HEK293 (cell line): ENCODE results near the gene TNNI3K.

Source experiments
- CTCF ChIA-PET: fragments of 350-600 bp; formaldehyde crosslinking; extraction: SDS; loops from one replicate; lab custom pipeline; 2021; ENCODE audit warnings: antibody characterized with exemption; lab: Yijun Ruan, JAX
- POLR2A ChIA-PET: fragments of 300-600 bp; formaldehyde crosslinking; extraction: SDS; loops from one replicate; lab custom pipeline; 2020; ENCODE audit warnings: antibody characterized with exemption, inconsistent platforms; lab: Yijun Ruan, JAX
- H3K27ac ChIP-seq: fragments of 200-500 bp; sonication (Bioruptor generic); 2 replicates; pipeline ENCODE4 v1.5.1; 2014; ENCODE audit warnings: low read depth, low read length, control low read depth, inconsistent platforms; ENCODE audit errors: extremely low read depth
- H3K36me3 ChIP-seq, 2 experiments: fragments of 200-500 bp in 1 of 2; sonication (Bioruptor generic) in 1 of 2; 1 replicate in 1 of 2; 2 replicates in 1 of 2; pipeline ENCODE4 v1.5.1; 2014 to 2017; ENCODE audit warnings: inconsistent platforms in 2 of 2, low read length in 2 of 2; ENCODE audit not compliant: control insufficient read depth in 2 of 2, insufficient read depth in 1 of 2
- H3K4me1 ChIP-seq: fragments of 200-500 bp; sonication (Bioruptor generic); 2 replicates; pipeline ENCODE4 v1.5.1; 2014; ENCODE audit warnings: mild to moderate bottlenecking, low read length, inconsistent platforms; ENCODE audit not compliant: control insufficient read depth, insufficient read depth
- H3K4me3 ChIP-seq: 2 replicates; pipeline ENCODE4 v1.5.1; 2011; ENCODE audit warnings: low read depth, mild to moderate bottlenecking, control low read depth, low read length, moderate library complexity
- H3K9me3 ChIP-seq: fragments of 200-500 bp; sonication (Bioruptor generic); 2 replicates; pipeline ENCODE4 v1.5.1; 2014; ENCODE audit warnings: low read depth, low read length, inconsistent platforms; ENCODE audit not compliant: control insufficient read depth, insufficient read depth
- ATF2 ChIP-seq: fragments of 450-650 bp; formaldehyde crosslinking; IDR thresholded peaks from 2 replicates; pipeline ENCODE4 v1.5.1; 2016; ENCODE audit warnings: missing biosample characterization, missing genetic modification characterization, low read depth
- BCL11B ChIP-seq: fragments of 450-650 bp; formaldehyde crosslinking; IDR thresholded peaks from 2 replicates; pipeline ENCODE4 v1.5.1; 2016; ENCODE audit warnings: low read depth, missing biosample characterization, missing genetic modification characterization
- GLI2 ChIP-seq: fragments of 450-650 bp; formaldehyde crosslinking; IDR thresholded peaks from 2 replicates; pipeline ENCODE4; 2017; ENCODE audit warnings: missing biosample characterization, missing genetic modification characterization, low read depth, borderline replicate concordance
- KLF16 ChIP-seq: fragments of 450-650 bp; formaldehyde crosslinking; IDR thresholded peaks from 2 replicates; pipeline ENCODE4 v1.5.1; 2017; ENCODE audit warnings: missing biosample characterization, missing genetic modification characterization
- MEIS1 ChIP-seq: sonication (generic); formaldehyde crosslinking; IDR thresholded peaks from 2 replicates; pipeline ENCODE4 v1.8.1; 2022; ENCODE audit warnings: missing genetic modification reagents, mild to moderate bottlenecking, borderline replicate concordance
- SCRT2 ChIP-seq: fragments of 450-650 bp; formaldehyde crosslinking; IDR thresholded peaks from 2 replicates; pipeline ENCODE4 v1.5.1; 2016; ENCODE audit warnings: missing biosample characterization, missing genetic modification characterization
- YY1 ChIP-seq: fragments of 450-650 bp; formaldehyde crosslinking; IDR thresholded peaks from 2 replicates; pipeline ENCODE4 v1.5.1; 2018; ENCODE audit warnings: missing biosample characterization, missing genetic modification characterization
- ZNF18 ChIP-seq: fragments of 450-650 bp; formaldehyde crosslinking; IDR thresholded peaks from 2 replicates; pipeline ENCODE4 v1.5.1; 2016; ENCODE audit warnings: missing biosample characterization, missing genetic modification characterization
- ZNF221 ChIP-seq: fragments of 450-650 bp; formaldehyde crosslinking; IDR thresholded peaks from 2 replicates; pipeline ENCODE4 v1.5.1; 2017; ENCODE audit warnings: missing biosample characterization, missing genetic modification characterization, borderline replicate concordance
- ZNF624 ChIP-seq: fragments of 450-650 bp; formaldehyde crosslinking; IDR thresholded peaks from 2 replicates; pipeline ENCODE4 v1.5.1; 2017; ENCODE audit warnings: missing biosample characterization, missing genetic modification characterization
- ZNF658 ChIP-seq: fragments of 450-650 bp; formaldehyde crosslinking; IDR thresholded peaks from 2 replicates; pipeline ENCODE4; 2016; ENCODE audit warnings: missing biosample characterization, missing genetic modification characterization
- ZNF792 ChIP-seq: fragments of 450-650 bp; formaldehyde crosslinking; IDR thresholded peaks from 2 replicates; pipeline ENCODE4 v1.5.1; 2016; ENCODE audit warnings: missing biosample characterization, missing genetic modification characterization
- ZNF830 ChIP-seq: fragments of 450-650 bp; IDR thresholded peaks from 2 replicates; pipeline ENCODE4 v1.5.0; 2018; ENCODE audit warnings: missing biosample characterization, missing genetic modification characterization, low read depth, mild to moderate bottlenecking, moderate library complexity
- ZNF843 ChIP-seq: fragments of 450-650 bp; formaldehyde crosslinking; IDR thresholded peaks from 2 replicates; pipeline ENCODE4 v1.5.1; 2016; ENCODE audit warnings: missing biosample characterization, missing genetic modification characterization
- TF ChIP-seq, protein P1 (sequence below): fragments of 450-650 bp; formaldehyde crosslinking; IDR thresholded peaks from 2 replicates; pipeline ENCODE4 v1.5.1; 2016; ENCODE audit warnings: missing biosample characterization, missing genetic modification characterization, borderline replicate concordance
- TF ChIP-seq, protein P2 (sequence below): fragments of 450-650 bp; IDR thresholded peaks from 2 replicates; pipeline ENCODE4 v1.5.1; 2018; ENCODE audit warnings: missing biosample characterization, mild to moderate bottlenecking, missing genetic modification characterization
- TF ChIP-seq, protein P3 (sequence below): fragments of 450-650 bp; formaldehyde crosslinking; IDR thresholded peaks from 2 replicates; pipeline ENCODE4; 2016; ENCODE audit warnings: missing biosample characterization, missing genetic modification characterization

The TNNI3K gene

GRCh38 chr1:74333244-74333643 is 98.1 kb downstream of the TNNI3K start (continued):
- TF ChIP-seq, protein P1, sequence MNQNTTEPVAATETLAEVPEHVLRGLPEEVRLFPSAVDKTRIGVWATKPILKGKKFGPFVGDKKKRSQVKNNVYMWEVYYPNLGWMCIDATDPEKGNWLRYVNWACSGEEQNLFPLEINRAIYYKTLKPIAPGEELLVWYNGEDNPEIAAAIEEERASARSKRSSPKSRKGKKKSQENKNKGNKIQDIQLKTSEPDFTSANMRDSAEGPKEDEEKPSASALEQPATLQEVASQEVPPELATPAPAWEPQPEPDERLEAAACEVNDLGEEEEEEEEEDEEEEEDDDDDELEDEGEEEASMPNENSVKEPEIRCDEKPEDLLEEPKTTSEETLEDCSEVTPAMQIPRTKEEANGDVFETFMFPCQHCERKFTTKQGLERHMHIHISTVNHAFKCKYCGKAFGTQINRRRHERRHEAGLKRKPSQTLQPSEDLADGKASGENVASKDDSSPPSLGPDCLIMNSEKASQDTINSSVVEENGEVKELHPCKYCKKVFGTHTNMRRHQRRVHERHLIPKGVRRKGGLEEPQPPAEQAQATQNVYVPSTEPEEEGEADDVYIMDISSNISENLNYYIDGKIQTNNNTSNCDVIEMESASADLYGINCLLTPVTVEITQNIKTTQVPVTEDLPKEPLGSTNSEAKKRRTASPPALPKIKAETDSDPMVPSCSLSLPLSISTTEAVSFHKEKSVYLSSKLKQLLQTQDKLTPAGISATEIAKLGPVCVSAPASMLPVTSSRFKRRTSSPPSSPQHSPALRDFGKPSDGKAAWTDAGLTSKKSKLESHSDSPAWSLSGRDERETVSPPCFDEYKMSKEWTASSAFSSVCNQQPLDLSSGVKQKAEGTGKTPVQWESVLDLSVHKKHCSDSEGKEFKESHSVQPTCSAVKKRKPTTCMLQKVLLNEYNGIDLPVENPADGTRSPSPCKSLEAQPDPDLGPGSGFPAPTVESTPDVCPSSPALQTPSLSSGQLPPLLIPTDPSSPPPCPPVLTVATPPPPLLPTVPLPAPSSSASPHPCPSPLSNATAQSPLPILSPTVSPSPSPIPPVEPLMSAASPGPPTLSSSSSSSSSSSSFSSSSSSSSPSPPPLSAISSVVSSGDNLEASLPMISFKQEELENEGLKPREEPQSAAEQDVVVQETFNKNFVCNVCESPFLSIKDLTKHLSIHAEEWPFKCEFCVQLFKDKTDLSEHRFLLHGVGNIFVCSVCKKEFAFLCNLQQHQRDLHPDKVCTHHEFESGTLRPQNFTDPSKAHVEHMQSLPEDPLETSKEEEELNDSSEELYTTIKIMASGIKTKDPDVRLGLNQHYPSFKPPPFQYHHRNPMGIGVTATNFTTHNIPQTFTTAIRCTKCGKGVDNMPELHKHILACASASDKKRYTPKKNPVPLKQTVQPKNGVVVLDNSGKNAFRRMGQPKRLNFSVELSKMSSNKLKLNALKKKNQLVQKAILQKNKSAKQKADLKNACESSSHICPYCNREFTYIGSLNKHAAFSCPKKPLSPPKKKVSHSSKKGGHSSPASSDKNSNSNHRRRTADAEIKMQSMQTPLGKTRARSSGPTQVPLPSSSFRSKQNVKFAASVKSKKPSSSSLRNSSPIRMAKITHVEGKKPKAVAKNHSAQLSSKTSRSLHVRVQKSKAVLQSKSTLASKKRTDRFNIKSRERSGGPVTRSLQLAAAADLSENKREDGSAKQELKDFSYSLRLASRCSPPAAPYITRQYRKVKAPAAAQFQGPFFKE (tag by site-specific recombination), result no peak
- TF ChIP-seq ZNF221 (no peak), ZNF624 (tag by site-specific recombination) (no peak), KLF16 (tag by site-specific recombination) (no peak), ZNF18 (tag by site-specific recombination) (no peak), BCL11B (tag by site-specific recombination) (no peak), ZNF792 (tag by site-specific recombination) (no peak), YY1 (tag by site-specific recombination) (no peak), ZNF843 (tag by site-specific recombination) (no peak), MEIS1 (CRISPR knock-in tag) (no peak), ZNF830 (tag by site-specific recombination) (no peak)
- TF ChIP-seq, protein P2, sequence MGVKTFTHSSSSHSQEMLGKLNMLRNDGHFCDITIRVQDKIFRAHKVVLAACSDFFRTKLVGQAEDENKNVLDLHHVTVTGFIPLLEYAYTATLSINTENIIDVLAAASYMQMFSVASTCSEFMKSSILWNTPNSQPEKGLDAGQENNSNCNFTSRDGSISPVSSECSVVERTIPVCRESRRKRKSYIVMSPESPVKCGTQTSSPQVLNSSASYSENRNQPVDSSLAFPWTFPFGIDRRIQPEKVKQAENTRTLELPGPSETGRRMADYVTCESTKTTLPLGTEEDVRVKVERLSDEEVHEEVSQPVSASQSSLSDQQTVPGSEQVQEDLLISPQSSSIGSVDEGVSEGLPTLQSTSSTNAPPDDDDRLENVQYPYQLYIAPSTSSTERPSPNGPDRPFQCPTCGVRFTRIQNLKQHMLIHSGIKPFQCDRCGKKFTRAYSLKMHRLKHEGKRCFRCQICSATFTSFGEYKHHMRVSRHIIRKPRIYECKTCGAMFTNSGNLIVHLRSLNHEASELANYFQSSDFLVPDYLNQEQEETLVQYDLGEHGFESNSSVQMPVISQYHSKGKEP (tag by site-specific recombination), result no peak
- TF ChIP-seq, all 188 proteins: peak for 0

DNA sequence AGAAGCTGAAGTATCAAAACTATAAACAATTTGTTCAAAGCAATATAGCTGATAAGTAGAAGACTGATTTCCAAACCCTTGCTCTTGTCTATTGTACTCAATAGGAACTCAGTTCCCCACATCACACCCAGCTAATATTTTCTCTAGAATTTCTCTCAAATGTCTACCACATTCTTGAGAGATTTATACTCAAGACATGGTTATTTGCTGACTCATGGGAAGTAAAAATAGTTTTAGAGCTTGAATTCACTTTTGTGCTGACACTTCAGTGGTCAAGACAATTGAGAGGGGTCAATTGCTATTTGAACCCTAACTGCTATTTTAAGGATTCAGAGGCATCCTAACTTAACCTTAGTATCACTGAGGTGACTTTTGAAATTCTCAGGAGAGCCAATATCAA is 99.0 kb downstream of the TNNI3K start:
- CTCF ChIA-PET, result no interaction called here
- POLR2A ChIA-PET, result no interaction called here
- Histone ChIP-seq H3K9me3 (no peaks in the 10 kb centered on the region), H3K27ac (no peak overlapping the region), H3K36me3 (no peaks in the 10 kb centered on the region), H3K4me3 (no peak overlapping the region), H3K4me1 (no peaks in the 10 kb centered on the region)
- TF ChIP-seq GLI2 (no peak), ZNF658 (tag by site-specific recombination) (no peak), ZNF792 (tag by site-specific recombination) (no peak), SCRT2 (tag by site-specific recombination) (no peak), ATF2 (tag by site-specific recombination) (no peak)
- TF ChIP-seq, protein P3, sequence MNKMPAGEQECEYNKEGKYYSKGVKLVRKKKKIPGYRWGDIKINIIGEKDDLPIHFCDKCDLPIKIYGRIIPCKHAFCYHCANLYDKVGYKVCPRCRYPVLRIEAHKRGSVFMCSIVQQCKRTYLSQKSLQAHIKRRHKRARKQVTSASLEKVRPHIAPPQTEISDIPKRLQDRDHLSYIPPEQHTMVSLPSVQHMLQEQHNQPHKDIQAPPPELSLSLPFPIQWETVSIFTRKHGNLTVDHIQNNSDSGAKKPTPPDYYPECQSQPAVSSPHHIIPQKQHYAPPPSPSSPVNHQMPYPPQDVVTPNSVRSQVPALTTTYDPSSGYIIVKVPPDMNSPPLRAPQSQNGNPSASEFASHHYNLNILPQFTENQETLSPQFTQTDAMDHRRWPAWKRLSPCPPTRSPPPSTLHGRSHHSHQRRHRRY (tag by site-specific recombination), result no peak
